GM12878 (cell line): ENCODE results near the gene PREX1. TPM values are rescaled to one million over a fixed set of nuclear protein-coding genes. Genes with fewer than 3 reads are reported as not detected.

Experiments
- CEBPZ ChIP-seq: fragments of 150-350 bp; IDR thresholded peaks from 2 replicates; pipeline ENCODE4 v1.6.1; 2016; ENCODE audit warnings: low read depth, low read length
- CREB1 ChIP-seq: IDR thresholded peaks from 2 replicates; pipeline ENCODE4 v1.6.1; 2012; ENCODE audit warnings: low read depth, mild to moderate bottlenecking, inconsistent platforms
- CTCF ChIP-seq, 3 experiments: IDR thresholded peaks in 2 of 3; conservative IDR thresholded peaks in 1 of 3; 2 replicates each; pipeline ENCODE4 v1.5.1; 2011; ENCODE audit warnings: low read depth in 3 of 3, low read length in 3 of 3, mild to moderate bottlenecking in 3 of 3, control low read depth in 2 of 3, moderate library complexity in 2 of 3, inconsistent platforms in 1 of 3, mixed read lengths in 1 of 3; ENCODE audit not compliant: control insufficient read depth in 2 of 3, insufficient read depth in 1 of 3; ENCODE audit errors: extremely low read depth in 1 of 3
- ELK1 ChIP-seq: IDR thresholded peaks from 2 replicates; pipeline ENCODE4 v1.6.1; 2012; ENCODE audit warnings: low read depth, low read length, improper control_type of control experiment
- GABPA ChIP-seq: IDR thresholded peaks from 2 replicates; pipeline ENCODE4 v1.6.1; 2014; ENCODE audit warnings: antibody characterized with exemption, low read depth, mild to moderate bottlenecking, inconsistent platforms
- HDAC2 ChIP-seq: fragments of 200-600 bp; sonication (generic); IDR thresholded peaks from 2 replicates; pipeline ENCODE4 v1.6.1; 2017
- MXI1 ChIP-seq: fragments of 150-350 bp; IDR thresholded peaks from 2 replicates; pipeline ENCODE4 v1.6.1; 2011; ENCODE audit warnings: low read depth, mild to moderate bottlenecking, inconsistent platforms, low read length, improper control_type of control experiment
- NR2C2 ChIP-seq: IDR thresholded peaks from 2 replicates; pipeline ENCODE4 v1.6.1; 2011; ENCODE audit warnings: borderline replicate concordance, low read depth; ENCODE audit not compliant: control insufficient read depth, insufficient read length
- SRF ChIP-seq, 2 experiments: IDR thresholded peaks; 2 replicates each; pipeline ENCODE4 v1.6.1; 2011; ENCODE audit warnings: low read depth in 2 of 2, low read length in 2 of 2, mild to moderate bottlenecking in 1 of 2, moderate library complexity in 1 of 2
- STAT3 ChIP-seq: IDR thresholded peaks from 2 replicates; pipeline ENCODE4 v1.6.1; 2011; ENCODE audit warnings: low read depth, low read length, improper control_type of control experiment
- polyA plus RNA-seq, 11 experiments: library from polyadenylated mRNA; depleted of rRNA in 4 of 11; unstranded in 6 of 11; stranded (reverse) in 5 of 11; fragments of >200 nt; fragmentation: Nextera tagmentation in 4 of 11; fragmentation: Illumina TruSeq in 1 of 11; extraction: Ambion mirVana in 4 of 11; extraction: Trizol in 1 of 11; gene quantifications; 1 replicate in 1 of 11; 2 replicates in 10 of 11; pipeline versions ENCODE4 v1.2.1 to v1.2.3, GENCODE V29; 2011 to 2016; ENCODE audit warnings: inconsistent platforms in 2 of 11, missing spikeins in 2 of 11, low read depth in 1 of 11
- total RNA-seq, 4 experiments: library from RNA; depleted of rRNA in 3 of 4; stranded (reverse); fragments of >200 nt in 3 of 4; fragmentation: Illumina TruSeq in 1 of 4; extraction: Trizol in 1 of 4; gene quantifications; 2 replicates each; pipeline versions ENCODE4 v1.2.1 to v1.2.3, GENCODE V29; 2013 to 2021
- TF ChIP-seq, protein P1 (sequence below): fragments of 450-650 bp; IDR thresholded peaks from 2 replicates; pipeline ENCODE4 v1.6.1; 2017; ENCODE audit warnings: mild to moderate bottlenecking, low read depth, inconsistent platforms; ENCODE audit not compliant: poor library complexity, severe bottlenecking
- TF ChIP-seq, protein P2 (sequence below): fragments of 450-650 bp; IDR thresholded peaks from 2 replicates; pipeline ENCODE4 v1.6.1; 2018; ENCODE audit warnings: borderline replicate concordance, mild to moderate bottlenecking; ENCODE audit not compliant: partially characterized antibody
- TF ChIP-seq, protein P3 (sequence below): fragments of 450-650 bp; IDR thresholded peaks from 2 replicates; pipeline ENCODE4 v1.6.1; 2018; ENCODE audit warnings: mild to moderate bottlenecking, low read depth, moderate library complexity; ENCODE audit not compliant: partially characterized antibody

Gene PREX1
- total and polyA plus RNA-seq, 10 of the 15 experiments (the other 5 are each of a cell fraction or from before 2014, with no cell fraction given), result 2.6 to 114 (median 38.9) TPM

GRCh38 chr20:48609491-48609978 is 218.3 kb downstream of the PREX1 start (continued):
- TF ChIP-seq, protein P1, sequence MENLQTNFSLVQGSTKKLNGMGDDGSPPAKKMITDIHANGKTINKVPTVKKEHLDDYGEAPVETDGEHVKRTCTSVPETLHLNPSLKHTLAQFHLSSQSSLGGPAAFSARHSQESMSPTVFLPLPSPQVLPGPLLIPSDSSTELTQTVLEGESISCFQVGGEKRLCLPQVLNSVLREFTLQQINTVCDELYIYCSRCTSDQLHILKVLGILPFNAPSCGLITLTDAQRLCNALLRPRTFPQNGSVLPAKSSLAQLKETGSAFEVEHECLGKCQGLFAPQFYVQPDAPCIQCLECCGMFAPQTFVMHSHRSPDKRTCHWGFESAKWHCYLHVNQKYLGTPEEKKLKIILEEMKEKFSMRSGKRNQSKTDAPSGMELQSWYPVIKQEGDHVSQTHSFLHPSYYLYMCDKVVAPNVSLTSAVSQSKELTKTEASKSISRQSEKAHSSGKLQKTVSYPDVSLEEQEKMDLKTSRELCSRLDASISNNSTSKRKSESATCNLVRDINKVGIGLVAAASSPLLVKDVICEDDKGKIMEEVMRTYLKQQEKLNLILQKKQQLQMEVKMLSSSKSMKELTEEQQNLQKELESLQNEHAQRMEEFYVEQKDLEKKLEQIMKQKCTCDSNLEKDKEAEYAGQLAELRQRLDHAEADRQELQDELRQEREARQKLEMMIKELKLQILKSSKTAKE, result peak; percentile 38
- TF ChIP-seq, protein P2, sequence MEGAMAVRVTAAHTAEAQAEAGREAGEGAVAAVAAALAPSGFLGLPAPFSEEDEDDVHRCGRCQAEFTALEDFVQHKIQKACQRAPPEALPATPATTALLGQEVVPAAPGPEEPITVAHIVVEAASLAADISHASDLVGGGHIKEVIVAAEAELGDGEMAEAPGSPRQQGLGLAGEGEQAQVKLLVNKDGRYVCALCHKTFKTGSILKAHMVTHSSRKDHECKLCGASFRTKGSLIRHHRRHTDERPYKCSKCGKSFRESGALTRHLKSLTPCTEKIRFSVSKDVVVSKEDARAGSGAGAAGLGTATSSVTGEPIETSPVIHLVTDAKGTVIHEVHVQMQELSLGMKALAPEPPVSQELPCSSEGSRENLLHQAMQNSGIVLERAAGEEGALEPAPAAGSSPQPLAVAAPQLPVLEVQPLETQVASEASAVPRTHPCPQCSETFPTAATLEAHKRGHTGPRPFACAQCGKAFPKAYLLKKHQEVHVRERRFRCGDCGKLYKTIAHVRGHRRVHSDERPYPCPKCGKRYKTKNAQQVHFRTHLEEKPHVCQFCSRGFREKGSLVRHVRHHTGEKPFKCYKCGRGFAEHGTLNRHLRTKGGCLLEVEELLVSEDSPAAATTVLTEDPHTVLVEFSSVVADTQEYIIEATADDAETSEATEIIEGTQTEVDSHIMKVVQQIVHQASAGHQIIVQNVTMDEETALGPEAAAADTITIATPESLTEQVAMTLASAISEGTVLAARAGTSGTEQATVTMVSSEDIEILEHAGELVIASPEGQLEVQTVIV, result no peak
- TF ChIP-seq CEBPZ (no peak), MXI1 (no peak), GABPA (no peak), NR2C2 (no peak), CREB1 (peak; percentile 45; the same call in 1 of the 2 replicates), ELK1 (no peak), CTCF (IDR thresholded peaks at IDR 0.05 in 2 of 3, conservative IDR thresholded peaks at IDR 0.05 in 1 of 3; ENCODE audit: control insufficient read depth in 2 of 3, extremely low read depth in 1 of 3, insufficient read depth in 1 of 3, low read depth in 3 of 3, low read length in 3 of 3) (no peak), HDAC2 (no peak), STAT3 (no peak), SRF (IDR thresholded peaks at IDR 0.05; ENCODE audit: low read depth in 2 of 2, low read length in 2 of 2) (no peak)
- TF ChIP-seq, protein P3, sequence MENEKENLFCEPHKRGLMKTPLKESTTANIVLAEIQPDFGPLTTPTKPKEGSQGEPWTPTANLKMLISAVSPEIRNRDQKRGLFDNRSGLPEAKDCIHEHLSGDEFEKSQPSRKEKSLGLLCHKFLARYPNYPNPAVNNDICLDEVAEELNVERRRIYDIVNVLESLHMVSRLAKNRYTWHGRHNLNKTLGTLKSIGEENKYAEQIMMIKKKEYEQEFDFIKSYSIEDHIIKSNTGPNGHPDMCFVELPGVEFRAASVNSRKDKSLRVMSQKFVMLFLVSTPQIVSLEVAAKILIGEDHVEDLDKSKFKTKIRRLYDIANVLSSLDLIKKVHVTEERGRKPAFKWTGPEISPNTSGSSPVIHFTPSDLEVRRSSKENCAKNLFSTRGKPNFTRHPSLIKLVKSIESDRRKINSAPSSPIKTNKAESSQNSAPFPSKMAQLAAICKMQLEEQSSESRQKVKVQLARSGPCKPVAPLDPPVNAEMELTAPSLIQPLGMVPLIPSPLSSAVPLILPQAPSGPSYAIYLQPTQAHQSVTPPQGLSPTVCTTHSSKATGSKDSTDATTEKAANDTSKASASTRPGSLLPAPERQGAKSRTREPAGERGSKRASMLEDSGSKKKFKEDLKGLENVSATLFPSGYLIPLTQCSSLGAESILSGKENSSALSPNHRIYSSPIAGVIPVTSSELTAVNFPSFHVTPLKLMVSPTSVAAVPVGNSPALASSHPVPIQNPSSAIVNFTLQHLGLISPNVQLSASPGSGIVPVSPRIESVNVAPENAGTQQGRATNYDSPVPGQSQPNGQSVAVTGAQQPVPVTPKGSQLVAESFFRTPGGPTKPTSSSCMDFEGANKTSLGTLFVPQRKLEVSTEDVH, result no peak
